ENCODE results near the gene TREML1. TPM values are rescaled to one million over a fixed set of nuclear protein-coding genes. Genes with fewer than 3 reads are reported as not detected.

The TREML1 gene
- not detected for polyA plus RNA-seq (2012; ENCODE audit: missing spikeins)

GRCh38 chr6:41153992-41154625 lies at the start of gene TREML1:
Gene TREML1 (minus strand): TSS chr6:41154347. CDS start chr6:41154288, 59 bp downstream.
- FAIRE-seq = no peak
- TF ChIP-seq POLR2AphosphoS5 (IDR thresholded peaks at IDR 0.05; ENCODE audit: low read depth, low read length) = no peak
- TF ChIP-seq TAF1 (IDR thresholded peaks at IDR 0.05; ENCODE audit: borderline replicate concordance, low read depth, low read length) = no peak
- no peak for TF ChIP-seq POLR2A (IDR thresholded peaks at IDR 0.05; ENCODE audit: low read depth, low read length)
- DNase-seq (ENCODE audit: insufficient read length) = no peak

GRCh38 chr6:41201764-41202173 lies 47.6 kb upstream of the TREML1 start:
- FAIRE-seq (peak; percentile 38), DNase-seq (ENCODE audit: insufficient read length) (no peak)
- TF ChIP-seq POLR2AphosphoS5 (IDR thresholded peaks at IDR 0.05; ENCODE audit: low read depth, low read length) (no peak), TAF1 (IDR thresholded peaks at IDR 0.05; ENCODE audit: borderline replicate concordance, low read depth, low read length) (no peak), POLR2A (IDR thresholded peaks at IDR 0.05; ENCODE audit: low read depth, low read length) (no peak)

GRCh38 chr6:41200901-41201763 lies 47.0 kb upstream of the TREML1 start, which contains the start of gene TREML2:
Gene TREML2 (minus strand): TSS chr6:41201149. CDS start chr6:41201008, 141 bp downstream.
- DNase-seq (ENCODE audit: insufficient read length) (no peak), FAIRE-seq (peak; percentile 80)
- TF ChIP-seq POLR2AphosphoS5 (IDR thresholded peaks at IDR 0.05; ENCODE audit: low read depth, low read length) = no peak
- no peak for TF ChIP-seq POLR2A (IDR thresholded peaks at IDR 0.05; ENCODE audit: low read depth, low read length)
- TF ChIP-seq TAF1 (IDR thresholded peaks at IDR 0.05; ENCODE audit: borderline replicate concordance, low read depth, low read length) = no peak

GRCh38 chr6:41200296-41200900 lies 46.3 kb upstream of the TREML1 start:
- TF ChIP-seq TAF1 (IDR thresholded peaks at IDR 0.05; ENCODE audit: borderline replicate concordance, low read depth, low read length) (no peak), POLR2A (IDR thresholded peaks at IDR 0.05; ENCODE audit: low read depth, low read length) (no peak), POLR2AphosphoS5 (IDR thresholded peaks at IDR 0.05; ENCODE audit: low read depth, low read length) (no peak)
- DNase-seq (ENCODE audit: insufficient read length) (no peak), FAIRE-seq (peak; percentile 91)

- DNase-seq (ENCODE audit: insufficient read length) = no peak
- TF ChIP-seq TAF1 (IDR thresholded peaks at IDR 0.05; ENCODE audit: borderline replicate concordance, low read depth, low read length) (no peak), POLR2A (IDR thresholded peaks at IDR 0.05; ENCODE audit: low read depth, low read length) (no peak), POLR2AphosphoS5 (IDR thresholded peaks at IDR 0.05; ENCODE audit: low read depth, low read length) (no peak)
- FAIRE-seq = peak; percentile 93
Measured at GRCh38 chr6:41199552-41200246, 45.6 kb upstream of the TREML1 start.

- TF ChIP-seq POLR2A (IDR thresholded peaks at IDR 0.05; ENCODE audit: low read depth, low read length) = no peak
- TF ChIP-seq POLR2AphosphoS5 (IDR thresholded peaks at IDR 0.05; ENCODE audit: low read depth, low read length) = no peak
- TF ChIP-seq TAF1 (IDR thresholded peaks at IDR 0.05; ENCODE audit: borderline replicate concordance, low read depth, low read length) = no peak
- FAIRE-seq (no peak), DNase-seq (ENCODE audit: insufficient read length) (no peak)
Measured at GRCh38 chr6:41197234-41197633, 43.1 kb upstream of the TREML1 start.

- TF ChIP-seq POLR2AphosphoS5 (IDR thresholded peaks at IDR 0.05; ENCODE audit: low read depth, low read length) = no peak
- TF ChIP-seq TAF1 (IDR thresholded peaks at IDR 0.05; ENCODE audit: borderline replicate concordance, low read depth, low read length) = no peak
- TF ChIP-seq POLR2A (IDR thresholded peaks at IDR 0.05; ENCODE audit: low read depth, low read length) = no peak
- FAIRE-seq = no peak
Measured at GRCh38 chr6:41194386-41194785, 40.2 kb upstream of the TREML1 start.

GRCh38 chr6:41193884-41194283 lies 39.7 kb upstream of the TREML1 start:
- DNase-seq (ENCODE audit: insufficient read length) (no peak), FAIRE-seq (no peak)
- TF ChIP-seq POLR2AphosphoS5 (IDR thresholded peaks at IDR 0.05; ENCODE audit: low read depth, low read length) = no peak
- TF ChIP-seq POLR2A (IDR thresholded peaks at IDR 0.05; ENCODE audit: low read depth, low read length) = no peak
- TF ChIP-seq TAF1 (IDR thresholded peaks at IDR 0.05; ENCODE audit: borderline replicate concordance, low read depth, low read length) = no peak

More at GRCh38 chr6:41194386-41194785, 40.2 kb upstream of the TREML1 start:
- no peak for DNase-seq (ENCODE audit: insufficient read length)

- FAIRE-seq = no peak
- no peak for DNase-seq (ENCODE audit: insufficient read length)
- TF ChIP-seq POLR2A (IDR thresholded peaks at IDR 0.05; ENCODE audit: low read depth, low read length) = no peak
- no peak for TF ChIP-seq TAF1 (IDR thresholded peaks at IDR 0.05; ENCODE audit: borderline replicate concordance, low read depth, low read length)
- no peak for TF ChIP-seq POLR2AphosphoS5 (IDR thresholded peaks at IDR 0.05; ENCODE audit: low read depth, low read length)
Measured at GRCh38 chr6:41193171-41193734, 39.1 kb upstream of the TREML1 start.

- TF ChIP-seq POLR2A (IDR thresholded peaks at IDR 0.05; ENCODE audit: low read depth, low read length) (no peak), POLR2AphosphoS5 (IDR thresholded peaks at IDR 0.05; ENCODE audit: low read depth, low read length) (no peak), TAF1 (IDR thresholded peaks at IDR 0.05; ENCODE audit: borderline replicate concordance, low read depth, low read length) (no peak)
- DNase-seq (ENCODE audit: insufficient read length) = no peak
- FAIRE-seq = no peak
Measured at GRCh38 chr6:41191569-41191968, 37.4 kb upstream of the TREML1 start.

Data from GM12892 (cell line).